Thymus (tissue), 11 donors: ENCODE results near the gene TFEB. TPM values are rescaled to one million over a fixed set of nuclear protein-coding genes. Genes with fewer than 3 reads are reported as not detected.

ENCODE experiments used
- DNase-seq, 9 donors: peaks; one replicate each; pipeline ENCODE4 v3.0.0-alpha.2; 2013; ENCODE audit warnings: low spot score in 9 of 9, low read depth in 6 of 9, missing footprints in 1 of 9
- H3K27ac ChIP-seq, 2 donors: one replicate each; pipeline ENCODE4 v1.5.1; 2013; ENCODE audit warnings: control low read depth in 1 of 2, low read depth in 1 of 2, low read length in 1 of 2, mild to moderate bottlenecking in 1 of 2, moderate library complexity in 1 of 2
- H3K27me3 ChIP-seq, 2 donors: one replicate each; pipeline ENCODE4 v1.5.1; 2013; ENCODE audit warnings: low read length in 1 of 2; ENCODE audit not compliant: control insufficient read depth in 2 of 2, insufficient read depth in 1 of 2
- H3K36me3 ChIP-seq, 2 donors: one replicate each; pipeline ENCODE4 v1.5.1; 2013; ENCODE audit warnings: low read length in 1 of 2, mild to moderate bottlenecking in 1 of 2, moderate library complexity in 1 of 2; ENCODE audit not compliant: control insufficient read depth in 2 of 2, insufficient read depth in 2 of 2
- H3K4me1 ChIP-seq, 2 donors: one replicate each; pipeline ENCODE4 v1.5.1; 2013; ENCODE audit warnings: low read length in 2 of 2; ENCODE audit not compliant: control insufficient read depth in 2 of 2, insufficient read depth in 2 of 2
- H3K4me3 ChIP-seq, 2 donors: one replicate each; pipeline ENCODE4 v1.5.1; 2013; ENCODE audit warnings: low read length in 2 of 2, control low read depth in 1 of 2, mild to moderate bottlenecking in 1 of 2
- H3K9me3 ChIP-seq, 2 donors: one replicate each; pipeline ENCODE4 v1.5.1; 2013; ENCODE audit warnings: low read length in 1 of 2, mild to moderate bottlenecking in 1 of 2; ENCODE audit not compliant: control insufficient read depth in 2 of 2, insufficient read depth in 1 of 2
- WGBS: extraction: QIAGEN DNeasy Blood & Tissue Kit; methylation state at CpG from one replicate; pipeline ENCODE4 v1.1.7; 2013; 5-methylcytosine and 5-hydroxymethylcytosine counted together
- polyA plus RNA-seq: library from polyadenylated mRNA; stranded (reverse); fragments of 200-250 nt; gene quantifications from one replicate; pipeline ENCODE4 v1.2.3, GENCODE V29; 2013
- total RNA-seq: library from RNA; stranded (reverse); fragments of 120-200 nt; gene quantifications from one replicate; pipeline ENCODE4 v1.2.4, GENCODE V29; 2013
- donor health status: healthy.

The TFEB gene
- total and polyA plus RNA-seq, 2 donors = 6.1 to 22.8 TPM

DNA sequence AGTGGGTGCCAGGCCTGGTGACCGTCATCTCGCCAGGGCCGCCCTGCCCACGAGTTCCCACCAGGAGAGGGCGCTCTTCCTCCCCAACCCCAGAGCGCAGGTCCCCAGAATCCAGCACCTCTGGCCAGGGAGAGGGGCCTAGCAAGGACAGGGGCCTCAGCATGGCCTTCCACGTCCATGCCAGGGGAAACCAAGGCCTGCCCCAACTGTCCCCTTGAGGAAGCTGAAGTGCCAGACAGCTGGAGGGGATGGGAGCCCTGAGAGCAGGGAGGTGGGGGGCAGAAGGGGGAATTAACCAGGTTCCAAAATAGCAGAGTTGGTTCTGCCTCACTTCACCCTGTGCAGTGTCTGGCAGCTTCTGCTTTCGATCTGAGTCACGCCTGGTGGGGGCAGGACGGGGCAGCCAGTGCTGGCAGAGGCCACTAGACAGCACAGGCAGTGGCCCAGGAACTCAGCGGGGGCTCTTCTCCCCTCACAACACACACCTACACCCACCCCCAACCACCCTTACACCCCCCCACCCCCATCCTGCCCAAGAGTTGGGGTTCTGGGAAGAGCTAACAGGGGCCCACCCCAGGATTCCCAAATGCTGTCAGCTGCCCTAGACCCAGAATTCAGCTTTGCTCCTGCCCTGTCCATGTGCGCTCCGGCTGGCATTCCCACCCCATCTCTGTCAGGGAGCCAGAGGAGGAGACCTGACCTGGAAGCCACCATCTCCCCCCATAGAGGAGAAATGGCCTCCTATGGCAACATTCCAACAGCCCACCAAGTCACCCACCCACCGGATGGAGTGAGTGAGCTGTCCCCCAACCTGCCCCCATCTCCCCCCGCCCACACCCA, 29.2 kb downstream of the TFEB start:
- 58% methylated on average over 15 of the region's 15 CpGs for WGBS
- Histone ChIP-seq H3K4me3 (no peak overlapping the region), H3K27ac (peak overlapping the region in 1 of 2 donors; percentile 47), H3K9me3 (no peaks in the 10 kb centered on the region), H3K4me1 (peaks cover 7 to 36% of the 10 kb centered on the region in 2 donors), H3K36me3 (no peaks in the 10 kb centered on the region), H3K27me3 (no peaks in the 10 kb centered on the region)
- peak in 1 of 9 donors; percentile 50 for DNase-seq

DNA sequence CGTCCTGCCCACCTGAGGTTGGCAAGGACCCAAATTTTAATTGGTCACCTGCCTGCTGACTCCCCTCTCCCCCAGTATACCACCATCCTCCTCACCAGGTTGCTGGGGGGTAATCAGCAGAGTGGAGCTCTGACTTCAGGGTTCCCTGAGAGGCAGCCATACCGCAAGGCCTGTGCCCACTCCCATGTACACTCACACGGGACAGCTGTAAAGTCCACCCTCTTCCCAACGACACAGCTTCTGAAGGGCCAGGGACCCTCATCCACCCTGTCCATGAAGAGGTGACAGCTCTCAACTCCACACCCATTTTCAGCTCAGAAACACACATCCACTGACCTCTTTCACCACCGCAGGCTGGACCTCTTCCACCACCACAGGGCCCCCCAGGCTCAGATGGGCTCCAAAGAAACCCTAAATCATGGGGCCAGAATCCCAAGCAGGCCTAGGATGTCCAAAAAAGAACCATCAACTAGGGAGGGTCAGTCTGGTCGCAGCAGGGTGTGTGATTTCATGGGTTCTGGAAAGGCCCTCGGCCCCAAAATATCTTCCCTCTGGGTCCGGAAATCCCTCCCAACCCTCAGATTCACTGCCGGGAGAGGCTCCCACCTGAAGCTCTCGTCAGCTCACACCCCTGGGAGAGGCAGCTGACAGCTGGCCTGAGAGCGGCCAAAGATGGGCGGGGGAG, 30.0 kb downstream of the TFEB start:
- Histone ChIP-seq H3K4me1 (peaks cover 7 to 36% of the 10 kb centered on the region in 2 donors), H3K36me3 (no peaks in the 10 kb centered on the region), H3K4me3 (no peak overlapping the region), H3K9me3 (peaks cover 0 to 3% of the 10 kb centered on the region in 2 donors), H3K27me3 (no peaks in the 10 kb centered on the region), H3K27ac (peak overlapping the region in 1 of 2 donors; percentile 47)
- 87% methylated on average over 12 of the region's 12 CpGs for WGBS
- DNase-seq = no peak

DNA sequence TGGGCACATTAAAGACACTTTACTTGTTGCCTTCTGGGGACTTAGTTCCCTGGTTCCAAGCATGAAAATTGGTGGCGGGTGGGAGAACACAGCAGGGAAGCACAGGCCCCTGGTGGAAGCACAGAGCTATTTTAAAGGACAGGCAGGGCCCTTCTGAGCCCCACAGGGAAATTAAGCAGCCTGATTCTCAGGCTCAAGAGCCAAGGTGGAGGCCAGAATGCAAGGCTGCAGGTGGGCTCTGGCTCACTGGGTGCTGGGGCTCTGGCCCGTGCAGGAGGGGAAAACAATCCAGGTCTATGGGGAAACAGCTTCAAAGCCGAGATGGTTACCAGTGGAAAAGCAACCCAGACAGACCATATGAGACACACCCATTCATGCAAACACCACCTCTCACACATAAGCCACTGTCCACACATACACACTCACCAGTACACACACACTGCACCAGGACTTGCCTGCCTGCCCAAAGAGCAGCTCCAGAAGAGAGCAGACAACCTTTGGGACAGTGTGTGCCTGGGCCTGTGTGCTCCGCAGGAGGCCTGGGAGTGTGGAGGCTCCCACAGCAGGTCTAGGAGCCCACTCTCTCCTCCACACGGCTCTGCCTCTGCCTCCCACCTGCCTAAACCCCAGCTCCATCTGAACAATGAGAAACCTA, 30.6 kb downstream of the TFEB start:
- H3K36me3 ChIP-seq = no peaks in the 10 kb centered on the region
- no peak for DNase-seq
- H3K4me3 ChIP-seq = no peak overlapping the region
- H3K4me1 ChIP-seq = peaks cover 7 to 36% of the 10 kb centered on the region in 2 donors
- H3K9me3 ChIP-seq = peaks cover 0 to 3% of the 10 kb centered on the region in 2 donors
- no peaks in the 10 kb centered on the region for H3K27me3 ChIP-seq
- H3K27ac ChIP-seq = no peak overlapping the region
- WGBS = 97% methylated on average over 5 of the region's 5 CpGs

DNA sequence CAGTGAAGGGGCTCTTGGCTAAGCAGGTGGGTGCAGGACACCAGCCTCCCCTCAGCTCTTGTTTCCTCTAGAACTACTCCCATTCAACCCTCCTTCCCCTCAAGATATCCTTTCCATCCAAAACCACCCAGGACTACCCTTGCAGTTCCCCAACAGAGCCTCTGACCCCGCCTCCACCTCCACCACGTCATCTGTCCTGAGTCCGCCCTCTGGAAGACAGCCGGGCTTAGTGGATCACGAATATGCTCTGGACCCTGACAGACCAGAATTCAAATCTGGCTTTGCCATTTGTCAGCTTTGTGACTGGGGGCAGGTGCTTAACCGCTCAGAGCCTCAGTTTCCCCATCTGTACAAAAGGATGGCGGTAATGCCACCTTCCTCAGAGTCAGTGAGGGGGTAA, 31.4 kb downstream of the TFEB start:
- Histone ChIP-seq H3K36me3 (no peaks in the 10 kb centered on the region), H3K9me3 (peaks cover 0 to 3% of the 10 kb centered on the region in 2 donors), H3K27me3 (no peaks in the 10 kb centered on the region), H3K27ac (no peak overlapping the region), H3K4me1 (peaks cover 7 to 36% of the 10 kb centered on the region in 2 donors), H3K4me3 (no peak overlapping the region)
- WGBS = 97% methylated on average over 7 of the region's 7 CpGs
- no peak for DNase-seq

DNA sequence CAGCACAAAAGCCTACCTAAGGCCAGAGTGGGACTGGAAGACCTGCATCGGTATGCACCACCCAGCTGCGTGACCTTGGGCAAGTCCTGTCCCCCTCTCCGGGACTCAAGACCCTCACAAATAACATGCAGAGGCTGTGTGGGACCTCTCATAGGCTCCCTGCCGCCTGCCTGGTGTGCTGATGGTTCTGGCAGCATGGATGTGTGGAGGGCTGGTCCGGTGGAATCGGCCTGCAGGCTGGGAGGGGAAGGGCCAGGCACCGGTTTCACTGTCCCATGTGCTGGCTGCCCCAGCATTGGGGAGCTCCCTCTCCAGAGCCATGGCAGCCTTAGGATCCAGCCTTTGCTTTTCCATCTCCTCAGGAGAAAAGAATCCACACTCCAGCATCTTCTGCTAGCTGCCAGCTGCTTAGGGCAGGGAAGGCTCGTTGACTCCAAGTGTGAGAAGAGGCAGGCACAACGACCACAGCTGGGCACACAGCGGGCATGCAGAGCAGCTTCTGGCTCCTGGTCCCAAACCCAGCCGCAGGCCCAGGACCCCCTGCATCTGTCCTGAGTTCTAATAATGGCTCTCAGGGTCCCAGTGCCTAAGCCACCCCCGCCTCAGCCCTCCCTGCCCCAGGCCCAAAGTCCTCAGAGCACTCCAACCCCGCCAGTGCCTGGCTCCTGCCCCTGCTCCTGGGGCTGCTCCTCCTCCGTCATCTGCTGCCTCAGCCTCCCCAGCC, 32.5 kb downstream of the TFEB start:
- no peak overlapping the region for H3K4me3 ChIP-seq
- 90% methylated on average over 14 of the region's 14 CpGs for whole genome bisulfite sequencing
- peaks cover 0 to 3% of the 10 kb centered on the region in 2 donors for H3K9me3 ChIP-seq
- H3K27ac ChIP-seq = no peak overlapping the region
- H3K36me3 ChIP-seq = no peaks in the 10 kb centered on the region
- peaks cover 5 to 25% of the 10 kb centered on the region in 2 donors for H3K4me1 ChIP-seq
- no peak for DNase-seq
- H3K27me3 ChIP-seq = no peaks in the 10 kb centered on the region

DNA sequence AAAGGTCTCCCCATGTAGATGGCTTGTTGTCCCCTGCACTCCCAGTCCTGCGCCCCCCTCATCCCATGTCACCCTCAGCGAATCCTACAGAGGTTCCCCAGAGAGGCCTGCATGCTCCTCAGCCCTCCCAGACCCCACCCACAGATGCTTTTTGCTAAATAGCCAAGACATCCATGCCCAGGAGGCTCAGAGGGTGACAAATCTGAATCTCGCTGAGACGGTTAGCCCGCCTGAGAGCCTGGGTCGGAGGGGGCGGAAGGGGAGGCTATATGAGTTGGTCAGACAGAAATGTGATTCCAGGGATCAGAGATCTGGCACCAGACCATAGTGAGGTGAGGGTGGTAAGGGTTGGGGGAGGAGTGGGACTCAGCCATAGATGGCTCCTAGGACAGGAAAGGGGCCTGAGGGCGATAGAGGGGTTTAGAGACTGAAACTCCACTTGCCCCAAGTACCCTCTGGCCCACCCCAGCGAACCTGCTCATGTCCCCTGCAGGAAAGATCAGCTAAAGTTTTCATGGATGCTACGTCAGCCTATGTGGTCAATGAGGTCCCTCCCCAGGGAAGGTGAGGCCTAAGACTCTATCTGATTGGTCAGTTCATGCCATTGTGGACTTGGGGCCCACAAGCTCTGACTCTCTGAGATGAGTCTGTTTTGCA, 33.2 kb downstream of the TFEB start:
- no peaks in the 10 kb centered on the region for H3K36me3 ChIP-seq
- 97% methylated on average over 10 of the region's 10 CpGs for WGBS
- H3K27ac ChIP-seq = no peak overlapping the region
- H3K4me1 ChIP-seq = peaks cover 0 to 18% of the 10 kb centered on the region in 2 donors
- peaks cover 0 to 3% of the 10 kb centered on the region in 2 donors for H3K9me3 ChIP-seq
- no peaks in the 10 kb centered on the region for H3K27me3 ChIP-seq
- H3K4me3 ChIP-seq = no peak overlapping the region
- DNase-seq = no peak

DNA sequence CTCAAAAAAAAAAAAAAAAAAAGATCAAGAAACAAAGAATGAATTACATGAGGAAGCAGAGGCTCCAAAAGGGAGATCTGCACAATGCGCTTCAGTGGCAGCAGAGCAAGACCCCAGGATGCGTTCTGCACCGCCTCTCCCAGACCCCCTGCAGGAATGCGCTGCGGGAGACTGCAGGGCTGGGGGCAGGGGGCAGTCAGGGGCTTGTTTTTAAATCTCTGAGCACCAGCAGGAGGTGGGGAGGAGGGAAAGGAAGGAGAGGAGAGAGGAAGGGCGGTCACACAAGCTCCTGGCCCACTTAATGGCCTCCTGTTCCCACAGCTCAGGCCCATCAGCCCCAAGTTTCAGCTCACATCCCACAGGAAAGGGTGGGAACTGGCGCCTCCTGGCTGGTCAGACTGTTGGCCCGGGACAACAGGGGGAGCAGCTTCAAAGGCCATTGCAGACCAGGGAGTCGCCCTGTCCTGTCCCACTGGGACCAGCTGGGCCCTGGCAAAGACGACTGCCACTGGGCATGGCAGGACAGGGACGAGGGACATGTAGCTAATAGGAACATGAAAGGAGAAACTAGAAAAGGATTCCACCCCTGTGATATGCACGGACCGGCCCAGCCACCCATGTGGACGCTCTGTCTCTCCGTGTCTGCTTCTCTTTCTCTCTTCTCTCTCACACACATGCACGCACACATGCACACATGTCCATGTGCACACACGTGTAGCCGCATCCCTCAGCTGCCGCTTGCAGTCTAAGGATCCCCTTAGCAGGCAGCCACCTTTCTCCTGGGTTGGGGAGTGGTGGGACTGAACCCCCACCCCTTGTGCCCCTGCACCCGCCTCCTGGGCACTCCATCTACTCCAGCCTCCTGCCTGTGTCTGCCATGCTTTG, 34.7 kb downstream of the TFEB start:
- DNase-seq = no peak
- Histone ChIP-seq H3K27ac (no peak overlapping the region), H3K27me3 (peaks cover 0 to 2% of the 10 kb centered on the region in 2 donors), H3K9me3 (peaks cover 0 to 3% of the 10 kb centered on the region in 2 donors), H3K4me1 (peaks cover 0 to 5% of the 10 kb centered on the region in 2 donors), H3K36me3 (no peaks in the 10 kb centered on the region), H3K4me3 (no peak overlapping the region)
- WGBS = 96% methylated on average over 20 of the region's 20 CpGs

DNA sequence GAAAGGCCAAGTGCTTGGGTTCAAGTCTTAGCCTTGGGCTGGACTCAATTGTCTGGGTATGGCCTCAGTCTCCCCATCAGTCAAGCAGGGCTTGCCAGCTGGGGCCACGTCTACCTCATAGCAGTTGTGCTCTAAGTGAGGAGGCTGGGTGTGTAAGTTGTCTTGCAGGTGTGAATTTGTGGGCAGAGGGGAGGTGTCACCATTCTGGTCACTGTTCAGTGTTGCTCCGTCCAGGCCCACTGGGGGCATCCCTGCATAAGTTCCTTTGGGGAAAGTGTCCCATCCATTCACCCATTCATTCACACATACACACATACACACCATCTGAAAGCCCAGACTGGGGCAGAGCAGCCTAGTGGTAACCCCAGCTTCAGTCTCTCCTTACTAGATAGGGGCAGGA, 36.3 kb downstream of the TFEB start:
- no peak for DNase-seq
- Histone ChIP-seq H3K36me3 (no peaks in the 10 kb centered on the region), H3K4me1 (no peaks in the 10 kb centered on the region), H3K4me3 (no peak overlapping the region), H3K27ac (no peak overlapping the region), H3K9me3 (peaks cover 0 to 3% of the 10 kb centered on the region in 2 donors), H3K27me3 (peaks cover 0 to 2% of the 10 kb centered on the region in 2 donors)
- 88% methylated on average over 2 of the region's 2 CpGs for WGBS
